ENCODE results near the gene ASPN. TPM values are rescaled to one million over a fixed set of nuclear protein-coding genes. Genes with fewer than 3 reads are reported as not detected.

The ASPN gene
- total and polyA plus RNA-seq, 2 experiments from 2014 or later: 14.0 to 35.3 TPM

DNA sequence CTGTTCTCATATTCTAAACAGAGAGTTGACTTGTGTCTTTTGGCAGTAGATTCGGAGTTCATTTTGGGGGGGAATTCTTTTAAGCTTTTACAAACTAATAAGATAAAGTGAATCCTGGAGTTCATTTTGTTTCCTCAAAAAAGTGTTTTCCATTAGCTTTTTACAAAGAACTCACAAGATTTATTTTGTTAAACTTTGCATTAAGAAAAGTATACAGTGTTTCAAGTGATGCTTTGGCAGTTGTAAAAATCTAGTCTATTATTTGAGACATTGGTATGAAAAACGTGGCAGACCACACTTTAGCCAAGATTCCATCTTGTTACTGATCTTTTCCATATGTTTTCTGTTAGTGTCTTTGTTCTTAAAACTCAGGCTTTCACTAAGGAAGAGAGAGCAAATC, 56.8 kb downstream of the ASPN start:
- Histone ChIP-seq H3K9me2 (replicated peaks; ENCODE audit: insufficient read depth) (no peaks in the 10 kb centered on the region), H3K79me2 (no peaks in the 10 kb centered on the region), H3K27ac (peak overlapping the region; percentile 65), H3K27me3 (no peaks in the 10 kb centered on the region), H3K4me2 (no peak overlapping the region), H3K36me3 (replicated peaks; ENCODE audit: insufficient read depth, low read depth) (no peaks in the 10 kb centered on the region), H4K20me1 (ENCODE audit: insufficient read depth, poor library complexity, severe bottlenecking) (no peaks in the 10 kb centered on the region), H2AFZ (no peak overlapping the region), H3K4me1 (ENCODE audit: insufficient read depth) (peaks cover 8% of the 10 kb centered on the region), H3K9me3 (ENCODE audit: low read depth) (no peaks in the 10 kb centered on the region), H3K4me3 (no peak overlapping the region)
- TF ChIP-seq EZH2phosphoT487 (IDR thresholded peaks at IDR 0.05; ENCODE audit: low read depth, severe bottlenecking, unreplicated experiment): no peak
- TF ChIP-seq, protein P1, sequence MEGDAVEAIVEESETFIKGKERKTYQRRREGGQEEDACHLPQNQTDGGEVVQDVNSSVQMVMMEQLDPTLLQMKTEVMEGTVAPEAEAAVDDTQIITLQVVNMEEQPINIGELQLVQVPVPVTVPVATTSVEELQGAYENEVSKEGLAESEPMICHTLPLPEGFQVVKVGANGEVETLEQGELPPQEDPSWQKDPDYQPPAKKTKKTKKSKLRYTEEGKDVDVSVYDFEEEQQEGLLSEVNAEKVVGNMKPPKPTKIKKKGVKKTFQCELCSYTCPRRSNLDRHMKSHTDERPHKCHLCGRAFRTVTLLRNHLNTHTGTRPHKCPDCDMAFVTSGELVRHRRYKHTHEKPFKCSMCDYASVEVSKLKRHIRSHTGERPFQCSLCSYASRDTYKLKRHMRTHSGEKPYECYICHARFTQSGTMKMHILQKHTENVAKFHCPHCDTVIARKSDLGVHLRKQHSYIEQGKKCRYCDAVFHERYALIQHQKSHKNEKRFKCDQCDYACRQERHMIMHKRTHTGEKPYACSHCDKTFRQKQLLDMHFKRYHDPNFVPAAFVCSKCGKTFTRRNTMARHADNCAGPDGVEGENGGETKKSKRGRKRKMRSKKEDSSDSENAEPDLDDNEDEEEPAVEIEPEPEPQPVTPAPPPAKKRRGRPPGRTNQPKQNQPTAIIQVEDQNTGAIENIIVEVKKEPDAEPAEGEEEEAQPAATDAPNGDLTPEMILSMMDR (IDR thresholded peaks at IDR 0.05; ENCODE audit: poor library complexity): no peak
- TF ChIP-seq EZH2 (IDR thresholded peaks at IDR 0.05; ENCODE audit: borderline replicate concordance): no peak
- WGBS (ENCODE audit: low lambda C conversion rate, missing lambda C conversion rate): 35% methylated on average over 2 of the region's 2 CpGs
- DNase-seq (ENCODE audit: low spot score): peak; percentile 11

DNA sequence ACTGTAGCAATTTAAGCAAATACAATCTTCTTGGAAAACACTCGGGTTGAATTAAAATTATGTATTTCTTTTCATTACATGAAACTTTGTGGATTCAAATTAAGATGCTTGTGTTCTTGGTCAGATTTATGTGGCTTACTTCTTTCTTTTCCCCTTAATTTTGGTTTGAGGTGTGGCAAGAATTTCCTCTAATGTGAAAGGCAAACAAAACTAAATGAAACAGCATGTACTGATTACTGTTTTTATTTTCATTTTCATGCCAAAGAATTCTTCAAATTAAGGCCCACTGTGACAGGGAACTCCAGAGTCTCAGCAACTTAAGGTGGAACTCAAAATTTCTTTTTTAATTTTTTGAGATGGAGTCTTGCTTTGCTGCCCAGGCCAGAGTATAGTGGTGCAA, 58.0 kb downstream of the ASPN start, which contains the start of gene OMD:
Gene OMD (minus strand): TSS at position 132 of the 400 bp plus-strand sequence. CDS start 6,913 bp downstream, outside the sequence.
- Histone ChIP-seq H3K9me3 (ENCODE audit: low read depth) (no peaks in the 10 kb centered on the region), H3K9me2 (replicated peaks; ENCODE audit: insufficient read depth) (no peaks in the 10 kb centered on the region), H3K27me3 (no peaks in the 10 kb centered on the region), H3K4me2 (no peak within 1 kb of the TSS), H3K79me2 (no peaks in the 10 kb centered on the region), H3K27ac (peak within 1 kb of the TSS; percentile 48), H3K4me3 (no peak within 1 kb of the TSS), H4K20me1 (ENCODE audit: insufficient read depth, poor library complexity, severe bottlenecking) (no peaks in the 10 kb centered on the region), H2AFZ (no peak within 1 kb of the TSS), H3K4me1 (ENCODE audit: insufficient read depth) (peaks cover 8% of the 10 kb centered on the region), H3K36me3 (replicated peaks; ENCODE audit: insufficient read depth, low read depth) (no peaks in the 10 kb centered on the region)
- WGBS (ENCODE audit: low lambda C conversion rate, missing lambda C conversion rate): 71% methylated on average over 1 of the region's 1 CpG
- TF ChIP-seq, protein P1 (IDR thresholded peaks at IDR 0.05; ENCODE audit: poor library complexity): no peak
- TF ChIP-seq EZH2 (IDR thresholded peaks at IDR 0.05; ENCODE audit: borderline replicate concordance) (no peak), EZH2phosphoT487 (IDR thresholded peaks at IDR 0.05; ENCODE audit: low read depth, severe bottlenecking, unreplicated experiment) (no peak)
- no peak for DNase-seq (ENCODE audit: low spot score)

DNA sequence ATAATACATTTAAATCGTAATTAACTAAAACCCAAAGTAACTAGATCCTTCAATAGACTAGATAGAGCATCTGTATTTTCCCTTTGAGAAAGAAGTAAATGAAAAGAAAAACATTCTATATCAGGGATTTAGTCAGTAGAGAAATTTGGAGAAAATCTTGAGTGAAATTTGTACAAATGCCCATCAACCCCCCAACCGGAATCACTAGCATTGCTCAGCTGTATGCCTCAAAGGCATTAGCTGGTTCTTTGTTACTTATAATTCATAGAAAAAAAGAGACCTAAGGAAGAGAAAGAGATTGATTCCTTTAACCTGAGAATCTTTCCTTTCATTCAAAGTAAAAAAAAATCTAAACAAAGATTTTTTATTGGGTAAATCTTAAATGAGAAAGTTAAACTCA, 58.7 kb downstream of the ASPN start:
- no peaks in the 10 kb centered on the region for H3K9me2 ChIP-seq (replicated peaks; ENCODE audit: insufficient read depth)
- no peaks in the 10 kb centered on the region for H4K20me1 ChIP-seq (ENCODE audit: insufficient read depth, poor library complexity, severe bottlenecking)
- no peaks in the 10 kb centered on the region for H3K79me2 ChIP-seq
- H3K27ac ChIP-seq: peak overlapping the region; percentile 48
- TF ChIP-seq, protein P1 (IDR thresholded peaks at IDR 0.05; ENCODE audit: poor library complexity): no peak
- TF ChIP-seq EZH2 (IDR thresholded peaks at IDR 0.05; ENCODE audit: borderline replicate concordance) (no peak), EZH2phosphoT487 (IDR thresholded peaks at IDR 0.05; ENCODE audit: low read depth, severe bottlenecking, unreplicated experiment) (no peak)
- H3K4me3 ChIP-seq: no peak overlapping the region
- WGBS (ENCODE audit: low lambda C conversion rate, missing lambda C conversion rate): 73% methylated on average over 2 of the region's 2 CpGs
- H3K9me3 ChIP-seq (ENCODE audit: low read depth): no peaks in the 10 kb centered on the region
- H3K4me1 ChIP-seq (ENCODE audit: insufficient read depth): peaks cover 8% of the 10 kb centered on the region
- DNase-seq (ENCODE audit: low spot score): no peak
- no peak overlapping the region for H2AFZ ChIP-seq
- H3K27me3 ChIP-seq: no peaks in the 10 kb centered on the region
- no peak overlapping the region for H3K4me2 ChIP-seq
- H3K36me3 ChIP-seq (replicated peaks; ENCODE audit: insufficient read depth, low read depth): no peaks in the 10 kb centered on the region

Data from hepatocyte (in vitro differentiated cells).